Upper lobe of left lung (tissue), 6 donors: ENCODE measurements around the gene PRR33. TPM values are rescaled to one million over a fixed set of nuclear protein-coding genes. Genes with fewer than 3 reads are reported as not detected.
A peak's percentile ranks its signal among the peaks of the same experiment; 100 is the strongest.

Experiments
- ATAC-seq, 2 donors: fragments of 200-7000 bp; cut with Tn5 transposase; one replicate each; pipeline ENCODE4 v1.9.1; 2022; ENCODE audit warnings: mild to moderate bottlenecking in 2 of 2, moderate library complexity in 2 of 2; ENCODE audit not compliant: low FRiP score in 2 of 2
- DNase-seq, 2 donors: peaks; one replicate each; pipeline ENCODE4 v3.0.0-alpha.2; 2019 to 2020
- H3K27ac ChIP-seq, 4 donors: fragments of 200-600 bp; sonication (generic); one replicate each; pipeline ENCODE4 v1.5.1; 2016 to 2019
- H3K27me3 ChIP-seq, 4 donors: fragments of 200-600 bp; sonication (generic); one replicate each; pipeline ENCODE4 v1.5.1; 2017 to 2019
- H3K36me3 ChIP-seq, 4 donors: fragments of 200-600 bp; sonication (generic); one replicate each; pipeline ENCODE4 v1.5.1; 2016 to 2019
- H3K4me1 ChIP-seq, 4 donors: fragments of 200-600 bp; sonication (generic); one replicate each; pipeline ENCODE4 v1.5.1; 2018 to 2019
- H3K4me3 ChIP-seq, 4 donors: fragments of 200-600 bp; sonication (generic); one replicate each; pipeline ENCODE4 v1.5.1; 2017 to 2019; ENCODE audit warnings: mild to moderate bottlenecking in 2 of 4, moderate library complexity in 1 of 4
- H3K9me3 ChIP-seq, 4 donors: fragments of 200-600 bp; sonication (generic); one replicate each; pipeline ENCODE4 v1.5.1; 2018 to 2019
- CTCF ChIP-seq, 6 experiments: fragments of 450-650 bp in 4 of 6; fragments of 200-600 bp in 2 of 6; sonication (generic) in 2 of 6; IDR thresholded peaks; one replicate each; pipeline ENCODE4 v1.5.1; 2016 to 2019; ENCODE audit warnings: antibody characterized with exemption in 6 of 6
- EP300 ChIP-seq, 4 donors: sonication (generic); formaldehyde crosslinking; IDR thresholded peaks; one replicate each; pipeline ENCODE4 v1.5.1; 2017; ENCODE audit warnings: antibody characterized with exemption in 4 of 4, control low read depth in 2 of 4
- POLR2A ChIP-seq, 4 donors: fragments of 450-650 bp; IDR thresholded peaks; one replicate each; pipeline ENCODE4 v1.5.1; 2016 to 2017; ENCODE audit warnings: antibody characterized with exemption in 4 of 4, mild to moderate bottlenecking in 2 of 4
- POLR2AphosphoS5 ChIP-seq, 2 donors: sonication (generic); formaldehyde crosslinking; IDR thresholded peaks; one replicate each; pipeline ENCODE4 v1.5.1; 2017; ENCODE audit warnings: antibody characterized with exemption in 2 of 2
- WGBS, 2 donors: methylation state at CpG; one replicate each; pipeline ENCODE4 v1.1.5; 2017 to 2018; 5-methylcytosine and 5-hydroxymethylcytosine counted together
- total RNA-seq, 6 donors: library from RNA; depleted of rRNA in 4 of 6; stranded (reverse); fragments of >200 nt in 4 of 6; gene quantifications; one replicate each; pipeline versions ENCODE4 v1.1.0 to v1.2.1, GENCODE V29; 2016 to 2021
- donor health status: DM: no; HTN: no; CAD: no; lungs with moderate emphysema.
- donor health status: DM: no; HTN: yes; CAD: no; lungs with severe emphysema.

Gene PRR33
- total RNA-seq, 6 donors from 2014 or later: not detected

GRCh38 chr11:1933416-1934334 lies 42.0 kb upstream of the PRR33 start:
- H3K4me3 ChIP-seq: no peak overlapping the region
- no peak overlapping the region for H3K27ac ChIP-seq
- H3K4me1 ChIP-seq: no peaks in the 10 kb centered on the region
- no peaks in the 10 kb centered on the region for H3K36me3 ChIP-seq
- H3K9me3 ChIP-seq: no peaks in the 10 kb centered on the region
- peak in 1 of 2 donors; percentile 25 for DNase-seq
- WGBS, 2 donors: 80 to 83% methylated on average over 16 to 18 of the region's 18 CpGs
- H3K27me3 ChIP-seq: no peaks in the 10 kb centered on the region
- no peak for ATAC-seq
- no peak for TF ChIP-seq EP300 (IDR thresholded peaks at IDR 0.05)
- no peak for TF ChIP-seq POLR2AphosphoS5 (IDR thresholded peaks at IDR 0.05)
- no peak for TF ChIP-seq CTCF (IDR thresholded peaks at IDR 0.05)

GRCh38 chr11:1932681-1933080 lies 41.0 kb upstream of the PRR33 start:
- Histone ChIP-seq H3K27me3 (no peaks in the 10 kb centered on the region), H3K4me1 (no peaks in the 10 kb centered on the region), H3K9me3 (no peaks in the 10 kb centered on the region), H3K27ac (no peak overlapping the region), H3K36me3 (no peaks in the 10 kb centered on the region), H3K4me3 (no peak overlapping the region)
- TF ChIP-seq EP300 (IDR thresholded peaks at IDR 0.05) (no peak), POLR2A (IDR thresholded peaks at IDR 0.05) (no peak), POLR2AphosphoS5 (IDR thresholded peaks at IDR 0.05) (no peak), CTCF (IDR thresholded peaks at IDR 0.05) (no peak)
- no peak for DNase-seq
- no peak for ATAC-seq
- WGBS, 2 donors: 96 to 97% methylated on average over 4 of the region's 4 CpGs

- no peak for DNase-seq
Observed at GRCh38 chr11:1932105-1932480, 40.4 kb upstream of the PRR33 start.

GRCh38 chr11:1931341-1932104 lies 39.8 kb upstream of the PRR33 start:
- H3K36me3 ChIP-seq: no peaks in the 10 kb centered on the region
- H3K9me3 ChIP-seq: no peaks in the 10 kb centered on the region
- 43 to 53% methylated on average over 18 of the region's 18 CpGs for WGBS, 2 donors
- no peaks in the 10 kb centered on the region for H3K4me1 ChIP-seq
- TF ChIP-seq POLR2AphosphoS5 (IDR thresholded peaks at IDR 0.05) (no peak), CTCF (IDR thresholded peaks at IDR 0.05) (no peak), EP300 (IDR thresholded peaks at IDR 0.05) (no peak), POLR2A (IDR thresholded peaks at IDR 0.05) (no peak)
- ATAC-seq: peak in 1 of 2 donors; percentile 42
- H3K27ac ChIP-seq: no peak overlapping the region
- no peak for DNase-seq
- no peak overlapping the region for H3K4me3 ChIP-seq
- no peaks in the 10 kb centered on the region for H3K27me3 ChIP-seq

More at GRCh38 chr11:1932105-1932480, 40.4 kb upstream of the PRR33 start:
- TF ChIP-seq CTCF (IDR thresholded peaks at IDR 0.05): no peak
- TF ChIP-seq POLR2AphosphoS5 (IDR thresholded peaks at IDR 0.05): no peak
- no peak for TF ChIP-seq EP300 (IDR thresholded peaks at IDR 0.05)
- no peak for TF ChIP-seq POLR2A (IDR thresholded peaks at IDR 0.05)
- Histone ChIP-seq H3K4me1 (no peaks in the 10 kb centered on the region), H3K9me3 (no peaks in the 10 kb centered on the region), H3K36me3 (no peaks in the 10 kb centered on the region), H3K4me3 (no peak overlapping the region), H3K27me3 (no peaks in the 10 kb centered on the region), H3K27ac (no peak overlapping the region)
- ATAC-seq: no peak
- 60 to 69% methylated on average over 11 of the region's 11 CpGs for WGBS, 2 donors
